WTC11 (cell line): ENCODE results near the gene SLC8A1. TPM values are rescaled to one million over a fixed set of nuclear protein-coding genes. Genes with fewer than 3 reads are reported as not detected.

Experiments
- ATAC-seq: fragments of 200-7000 bp; cut with Tn5 transposase; 2 replicates; pipeline ENCODE4 v1.10.0; 2021; ENCODE audit warnings: mild to moderate bottlenecking, moderate library complexity
- CTCF ChIA-PET: fragments of 300-600 bp; sonication (Branson Sonifier 250); formaldehyde crosslinking; loops from one replicate; lab custom pipeline; 2021; ENCODE audit warnings: antibody characterized with exemption; lab: Charles Lee
- POLR2A ChIA-PET: fragments of 350-600 bp; sonication (Branson Sonifier 250); formaldehyde crosslinking; loops from one replicate; lab custom pipeline; 2021; ENCODE audit warnings: antibody characterized with exemption; lab: Charles Lee
- DNase-seq: peaks from one replicate; pipeline ENCODE4 v3.0.0; 2021; ENCODE audit warnings: low spot score
- H3K27ac Mint-ChIP-seq: 2 replicates; pipeline ENCODE4 v1.8.0; 2021; ENCODE audit warnings: mixed read lengths
- H3K27me3 Mint-ChIP-seq: 2 replicates; pipeline ENCODE4 v1.8.0; 2021; ENCODE audit warnings: low read depth, mild to moderate bottlenecking, moderate library complexity, mixed read lengths
- H3K36me3 Mint-ChIP-seq: 2 replicates; pipeline ENCODE4 v1.8.0; 2021; ENCODE audit warnings: mixed read lengths
- H3K4me1 Mint-ChIP-seq: 2 replicates; pipeline ENCODE4 v1.8.0; 2022; ENCODE audit warnings: mixed read lengths
- H3K4me3 Mint-ChIP-seq: 2 replicates; pipeline ENCODE4 v1.8.0; 2021; ENCODE audit warnings: mild to moderate bottlenecking, moderate library complexity, mixed read lengths
- H3K9me3 Mint-ChIP-seq: 2 replicates; pipeline ENCODE4 v1.8.0; 2021; ENCODE audit warnings: mixed read lengths
- ARID4B ChIP-seq: sonication (generic); formaldehyde crosslinking; IDR thresholded peaks from 2 replicates; pipeline ENCODE4 v1.8.0; 2023; ENCODE audit warnings: missing genetic modification reagents, mild to moderate bottlenecking, borderline replicate concordance
- CREB1 ChIP-seq: sonication (generic); formaldehyde crosslinking; IDR thresholded peaks from 2 replicates; pipeline ENCODE4 v1.8.0; 2023; ENCODE audit warnings: mild to moderate bottlenecking, missing genetic modification reagents
- FOXP1 ChIP-seq: sonication (generic); formaldehyde crosslinking; IDR thresholded peaks from 2 replicates; pipeline ENCODE4 v1.8.0; 2022; ENCODE audit warnings: missing genetic modification reagents, mild to moderate bottlenecking, moderate library complexity, borderline replicate concordance
- GRHL2 ChIP-seq: fragments of 250-450 bp; sonication (Bioruptor Pico); IDR thresholded peaks from 2 replicates; pipeline ENCODE4 v1.8.0; 2022; ENCODE audit warnings: mild to moderate bottlenecking, moderate library complexity; ENCODE audit not compliant: insufficient replicate concordance, severe bottlenecking
- HMGA2 ChIP-seq: fragments of 250-450 bp; sonication (Bioruptor Pico); IDR thresholded peaks from 2 replicates; pipeline ENCODE4 v1.4.0; 2021; ENCODE audit warnings: mild to moderate bottlenecking, moderate library complexity
- IRF1 ChIP-seq: sonication (generic); formaldehyde crosslinking; IDR thresholded peaks from 2 replicates; pipeline ENCODE4 v1.8.0; 2023; ENCODE audit warnings: missing genetic modification reagents
- JUN ChIP-seq: sonication (generic); formaldehyde crosslinking; IDR thresholded peaks from 2 replicates; pipeline ENCODE4 v1.8.0; 2023; ENCODE audit warnings: mild to moderate bottlenecking, missing genetic modification reagents
- MXD4 ChIP-seq: fragments of 250-450 bp; sonication (Bioruptor Pico); IDR thresholded peaks from 2 replicates; pipeline ENCODE4 v1.8.0; 2021; ENCODE audit warnings: mild to moderate bottlenecking, moderate library complexity, borderline replicate concordance
- NFE2L1 ChIP-seq: sonication (generic); formaldehyde crosslinking; IDR thresholded peaks from 2 replicates; pipeline ENCODE4 v1.8.1; 2023; ENCODE audit warnings: missing genetic modification reagents
- NR3C1 ChIP-seq: sonication (generic); formaldehyde crosslinking; conservative IDR thresholded peaks from 2 replicates; pipeline ENCODE4 v1.8.1; 2023; ENCODE audit warnings: low read depth, mild to moderate bottlenecking, missing genetic modification reagents
- TCF7 ChIP-seq: sonication (generic); formaldehyde crosslinking; IDR thresholded peaks from 2 replicates; pipeline ENCODE4 v1.8.0; 2022; ENCODE audit warnings: mild to moderate bottlenecking, low read depth, missing genetic modification reagents, moderate library complexity
- TEAD4 ChIP-seq: sonication (generic); formaldehyde crosslinking; IDR thresholded peaks from 2 replicates; pipeline ENCODE4 v1.8.0; 2022; ENCODE audit warnings: mild to moderate bottlenecking, missing genetic modification reagents
- ZNF416 ChIP-seq: fragments of 250-450 bp; sonication (Bioruptor Pico); IDR thresholded peaks from 2 replicates; pipeline ENCODE4 v1.9.0; 2021; ENCODE audit warnings: mild to moderate bottlenecking, inconsistent platforms
- total RNA-seq: library from RNA; stranded (reverse); gene quantifications from 3 replicates; pipeline ENCODE4 v1.2.3, GENCODE V29; 2021
- TF ChIP-seq, protein P1 (sequence below): fragments of 250-450 bp; sonication (Bioruptor Pico); IDR thresholded peaks from 2 replicates; pipeline ENCODE4 v1.9.0; 2021; ENCODE audit warnings: mild to moderate bottlenecking, borderline replicate concordance
- TF ChIP-seq, protein P2 (sequence below): fragments of 200-600 bp; IDR thresholded peaks from 2 replicates; pipeline ENCODE4 v1.8.0; 2022; ENCODE audit warnings: antibody characterized with exemption
- TF ChIP-seq, protein P3 (sequence below): sonication (generic); formaldehyde crosslinking; IDR thresholded peaks from 2 replicates; pipeline ENCODE4 v1.8.0; 2022; ENCODE audit warnings: mild to moderate bottlenecking, missing genetic modification reagents
- TF ChIP-seq, protein P4 (sequence below): sonication (generic); formaldehyde crosslinking; IDR thresholded peaks from 2 replicates; pipeline ENCODE4 v1.8.0; 2022; ENCODE audit warnings: missing genetic modification reagents
- TF ChIP-seq, protein P5 (sequence below): sonication (generic); formaldehyde crosslinking; IDR thresholded peaks from 2 replicates; pipeline ENCODE4 v1.8.1; 2023; ENCODE audit warnings: mild to moderate bottlenecking, missing genetic modification reagents, moderate library complexity

Gene SLC8A1
- total RNA-seq, 1 experiment from 2014 or later, result 2.6 TPM

- CTCF ChIA-PET, result no interaction called here
- H3K27ac Mint-ChIP-seq, result no peak overlapping the region
Measured at GRCh38 chr2:40166006-40166405, 285.9 kb downstream of the SLC8A1 start.

GRCh38 chr2:40165509-40165844 lies 286.4 kb downstream of the SLC8A1 start:
- peaks cover 10% of the 10 kb centered on the region; the same call in 1 of the 2 replicates for H3K4me1 Mint-ChIP-seq
- ATAC-seq (no peak), DNase-seq (no peak)
- no peaks in the 10 kb centered on the region for H3K36me3 Mint-ChIP-seq
- H3K9me3 Mint-ChIP-seq, result no peaks in the 10 kb centered on the region
- ChIA-PET CTCF (interaction anchor here (0.6 kb wide), 1 partner anchor 322 kb away, joined by 3 read pairs; no protein-coding TSS in a partner anchor), POLR2A (interaction anchor here (1.2 kb wide), 1 partner anchor 93 kb away, joined by 3 read pairs; no protein-coding TSS in a partner anchor)
- no peaks in the 10 kb centered on the region for H3K27me3 Mint-ChIP-seq
- H3K4me3 Mint-ChIP-seq, result no peak overlapping the region
- no peak overlapping the region for H3K27ac Mint-ChIP-seq
- TF ChIP-seq NFE2L1 (no peak), GRHL2 (CRISPR knock-in tag) (no peak), IRF1 (no peak), FOXP1 (CRISPR knock-in tag) (no peak), CREB1 (CRISPR knock-in tag) (no peak), HMGA2 (CRISPR knock-in tag) (no peak), MXD4 (no peak), NR3C1 (no peak), TCF7 (CRISPR knock-in tag) (no peak), JUN (CRISPR knock-in tag) (no peak), ARID4B (no peak), TEAD4 (CRISPR knock-in tag) (no peak), ZNF416 (CRISPR knock-in tag) (no peak)
- TF ChIP-seq, protein P1, sequence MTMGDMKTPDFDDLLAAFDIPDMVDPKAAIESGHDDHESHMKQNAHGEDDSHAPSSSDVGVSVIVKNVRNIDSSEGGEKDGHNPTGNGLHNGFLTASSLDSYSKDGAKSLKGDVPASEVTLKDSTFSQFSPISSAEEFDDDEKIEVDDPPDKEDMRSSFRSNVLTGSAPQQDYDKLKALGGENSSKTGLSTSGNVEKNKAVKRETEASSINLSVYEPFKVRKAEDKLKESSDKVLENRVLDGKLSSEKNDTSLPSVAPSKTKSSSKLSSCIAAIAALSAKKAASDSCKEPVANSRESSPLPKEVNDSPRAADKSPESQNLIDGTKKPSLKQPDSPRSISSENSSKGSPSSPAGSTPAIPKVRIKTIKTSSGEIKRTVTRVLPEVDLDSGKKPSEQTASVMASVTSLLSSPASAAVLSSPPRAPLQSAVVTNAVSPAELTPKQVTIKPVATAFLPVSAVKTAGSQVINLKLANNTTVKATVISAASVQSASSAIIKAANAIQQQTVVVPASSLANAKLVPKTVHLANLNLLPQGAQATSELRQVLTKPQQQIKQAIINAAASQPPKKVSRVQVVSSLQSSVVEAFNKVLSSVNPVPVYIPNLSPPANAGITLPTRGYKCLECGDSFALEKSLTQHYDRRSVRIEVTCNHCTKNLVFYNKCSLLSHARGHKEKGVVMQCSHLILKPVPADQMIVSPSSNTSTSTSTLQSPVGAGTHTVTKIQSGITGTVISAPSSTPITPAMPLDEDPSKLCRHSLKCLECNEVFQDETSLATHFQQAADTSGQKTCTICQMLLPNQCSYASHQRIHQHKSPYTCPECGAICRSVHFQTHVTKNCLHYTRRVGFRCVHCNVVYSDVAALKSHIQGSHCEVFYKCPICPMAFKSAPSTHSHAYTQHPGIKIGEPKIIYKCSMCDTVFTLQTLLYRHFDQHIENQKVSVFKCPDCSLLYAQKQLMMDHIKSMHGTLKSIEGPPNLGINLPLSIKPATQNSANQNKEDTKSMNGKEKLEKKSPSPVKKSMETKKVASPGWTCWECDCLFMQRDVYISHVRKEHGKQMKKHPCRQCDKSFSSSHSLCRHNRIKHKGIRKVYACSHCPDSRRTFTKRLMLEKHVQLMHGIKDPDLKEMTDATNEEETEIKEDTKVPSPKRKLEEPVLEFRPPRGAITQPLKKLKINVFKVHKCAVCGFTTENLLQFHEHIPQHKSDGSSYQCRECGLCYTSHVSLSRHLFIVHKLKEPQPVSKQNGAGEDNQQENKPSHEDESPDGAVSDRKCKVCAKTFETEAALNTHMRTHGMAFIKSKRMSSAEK (CRISPR knock-in tag), result no peak
- TF ChIP-seq, protein P2, sequence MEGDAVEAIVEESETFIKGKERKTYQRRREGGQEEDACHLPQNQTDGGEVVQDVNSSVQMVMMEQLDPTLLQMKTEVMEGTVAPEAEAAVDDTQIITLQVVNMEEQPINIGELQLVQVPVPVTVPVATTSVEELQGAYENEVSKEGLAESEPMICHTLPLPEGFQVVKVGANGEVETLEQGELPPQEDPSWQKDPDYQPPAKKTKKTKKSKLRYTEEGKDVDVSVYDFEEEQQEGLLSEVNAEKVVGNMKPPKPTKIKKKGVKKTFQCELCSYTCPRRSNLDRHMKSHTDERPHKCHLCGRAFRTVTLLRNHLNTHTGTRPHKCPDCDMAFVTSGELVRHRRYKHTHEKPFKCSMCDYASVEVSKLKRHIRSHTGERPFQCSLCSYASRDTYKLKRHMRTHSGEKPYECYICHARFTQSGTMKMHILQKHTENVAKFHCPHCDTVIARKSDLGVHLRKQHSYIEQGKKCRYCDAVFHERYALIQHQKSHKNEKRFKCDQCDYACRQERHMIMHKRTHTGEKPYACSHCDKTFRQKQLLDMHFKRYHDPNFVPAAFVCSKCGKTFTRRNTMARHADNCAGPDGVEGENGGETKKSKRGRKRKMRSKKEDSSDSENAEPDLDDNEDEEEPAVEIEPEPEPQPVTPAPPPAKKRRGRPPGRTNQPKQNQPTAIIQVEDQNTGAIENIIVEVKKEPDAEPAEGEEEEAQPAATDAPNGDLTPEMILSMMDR, result no peak
- TF ChIP-seq, protein P3, sequence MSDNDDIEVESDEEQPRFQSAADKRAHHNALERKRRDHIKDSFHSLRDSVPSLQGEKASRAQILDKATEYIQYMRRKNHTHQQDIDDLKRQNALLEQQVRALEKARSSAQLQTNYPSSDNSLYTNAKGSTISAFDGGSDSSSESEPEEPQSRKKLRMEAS, result no peak
- TF ChIP-seq, protein P4, sequence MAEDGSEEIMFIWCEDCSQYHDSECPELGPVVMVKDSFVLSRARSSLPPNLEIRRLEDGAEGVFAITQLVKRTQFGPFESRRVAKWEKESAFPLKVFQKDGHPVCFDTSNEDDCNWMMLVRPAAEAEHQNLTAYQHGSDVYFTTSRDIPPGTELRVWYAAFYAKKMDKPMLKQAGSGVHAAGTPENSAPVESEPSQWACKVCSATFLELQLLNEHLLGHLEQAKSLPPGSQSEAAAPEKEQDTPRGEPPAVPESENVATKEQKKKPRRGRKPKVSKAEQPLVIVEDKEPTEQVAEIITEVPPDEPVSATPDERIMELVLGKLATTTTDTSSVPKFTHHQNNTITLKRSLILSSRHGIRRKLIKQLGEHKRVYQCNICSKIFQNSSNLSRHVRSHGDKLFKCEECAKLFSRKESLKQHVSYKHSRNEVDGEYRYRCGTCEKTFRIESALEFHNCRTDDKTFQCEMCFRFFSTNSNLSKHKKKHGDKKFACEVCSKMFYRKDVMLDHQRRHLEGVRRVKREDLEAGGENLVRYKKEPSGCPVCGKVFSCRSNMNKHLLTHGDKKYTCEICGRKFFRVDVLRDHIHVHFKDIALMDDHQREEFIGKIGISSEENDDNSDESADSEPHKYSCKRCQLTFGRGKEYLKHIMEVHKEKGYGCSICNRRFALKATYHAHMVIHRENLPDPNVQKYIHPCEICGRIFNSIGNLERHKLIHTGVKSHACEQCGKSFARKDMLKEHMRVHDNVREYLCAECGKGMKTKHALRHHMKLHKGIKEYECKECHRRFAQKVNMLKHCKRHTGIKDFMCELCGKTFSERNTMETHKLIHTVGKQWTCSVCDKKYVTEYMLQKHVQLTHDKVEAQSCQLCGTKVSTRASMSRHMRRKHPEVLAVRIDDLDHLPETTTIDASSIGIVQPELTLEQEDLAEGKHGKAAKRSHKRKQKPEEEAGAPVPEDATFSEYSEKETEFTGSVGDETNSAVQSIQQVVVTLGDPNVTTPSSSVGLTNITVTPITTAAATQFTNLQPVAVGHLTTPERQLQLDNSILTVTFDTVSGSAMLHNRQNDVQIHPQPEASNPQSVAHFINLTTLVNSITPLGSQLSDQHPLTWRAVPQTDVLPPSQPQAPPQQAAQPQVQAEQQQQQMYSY (CRISPR knock-in tag), result no peak
- TF ChIP-seq, protein P5, sequence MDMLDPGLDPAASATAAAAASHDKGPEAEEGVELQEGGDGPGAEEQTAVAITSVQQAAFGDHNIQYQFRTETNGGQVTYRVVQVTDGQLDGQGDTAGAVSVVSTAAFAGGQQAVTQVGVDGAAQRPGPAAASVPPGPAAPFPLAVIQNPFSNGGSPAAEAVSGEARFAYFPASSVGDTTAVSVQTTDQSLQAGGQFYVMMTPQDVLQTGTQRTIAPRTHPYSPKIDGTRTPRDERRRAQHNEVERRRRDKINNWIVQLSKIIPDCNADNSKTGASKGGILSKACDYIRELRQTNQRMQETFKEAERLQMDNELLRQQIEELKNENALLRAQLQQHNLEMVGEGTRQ (CRISPR knock-in tag), result no peak

More at GRCh38 chr2:40166006-40166405, 285.9 kb downstream of the SLC8A1 start:
- Mint-ChIP-seq H3K4me3 (no peak overlapping the region), H3K4me1 (peaks cover 10% of the 10 kb centered on the region; the same call in 1 of the 2 replicates), H3K36me3 (no peaks in the 10 kb centered on the region), H3K27me3 (no peaks in the 10 kb centered on the region), H3K9me3 (no peaks in the 10 kb centered on the region)
- TF ChIP-seq ZNF416 (CRISPR knock-in tag), result no peak
- POLR2A ChIA-PET, result interaction anchor here (1.2 kb wide), 1 partner anchor 94 kb away, joined by 3 read pairs; no protein-coding TSS in a partner anchor
- DNase-seq (no peak), ATAC-seq (no peak)
